GM10266 (cell line): ENCODE results near the gene SLC39A5.
"Not testable (repeated sequence)": the region's sequence is repeated elsewhere in the genome, so short reads cannot be mapped to it uniquely, and the experiment has no call there.

Source experiments
- DNase-seq: peaks from one replicate; pipeline ENCODE4 v3.0.0; 2012; ENCODE audit errors: extremely low spot score
- CTCF ChIP-seq: IDR thresholded peaks from 2 replicates; pipeline ENCODE4 v1.5.1; 2012; ENCODE audit warnings: mild to moderate bottlenecking, low read depth; ENCODE audit not compliant: control insufficient read depth, insufficient read depth; ENCODE audit errors: missing control alignments

Gene SLC39A5

GRCh38 chr12:56262955-56263354, 33.1 kb downstream of the SLC39A5 start:
- peak; percentile 10 for TF ChIP-seq CTCF
- DNase-seq, result not testable (repeated sequence)

- not testable (repeated sequence) for DNase-seq
Observed at GRCh38 chr12:56266068-56266692, 36.3 kb downstream of the SLC39A5 start.

GRCh38 chr12:56266693-56267442, 37.0 kb downstream of the SLC39A5 start, which contains the start of gene COQ10A:
COQ10A (plus strand) TSS chr12:56266942; CDS start chr12:56267119, 177 bp downstream.
- peak; percentile 93 for DNase-seq
- TF ChIP-seq CTCF, result peak; percentile 47

- TF ChIP-seq CTCF, result no peak
- DNase-seq, result no peak
Observed at GRCh38 chr12:56267443-56268071, 37.7 kb downstream of the SLC39A5 start.

- TF ChIP-seq CTCF, result peak; percentile 60
- no peak for DNase-seq
Observed at GRCh38 chr12:56271031-56271430, 41.2 kb downstream of the SLC39A5 start.

GRCh38 chr12:56272468-56272867, 42.6 kb downstream of the SLC39A5 start:
- not testable (repeated sequence) for DNase-seq

GRCh38 chr12:56274299-56274698, 44.4 kb downstream of the SLC39A5 start:
- no peak for TF ChIP-seq CTCF
- DNase-seq, result no peak

- DNase-seq, result no peak
- TF ChIP-seq CTCF, result no peak
Observed at GRCh38 chr12:56278905-56279304, 49.1 kb downstream of the SLC39A5 start.
